Gastrocnemius medialis (tissue), 4 donors: ENCODE results near the gene KISS1R.

Experiments used
- CTCF ChIP-seq, 5 experiments: fragments of 450-650 bp in 3 of 5; fragments of 200-600 bp in 2 of 5; sonication (generic) in 2 of 5; IDR thresholded peaks in 4 of 5; conservative IDR thresholded peaks in 1 of 5; 1 replicate in 4 of 5; 2 replicates in 1 of 5; pipeline ENCODE4 v1.5.1; 2016 to 2019; ENCODE audit warnings: antibody characterized with exemption in 5 of 5, mild to moderate bottlenecking in 3 of 5, moderate library complexity in 3 of 5
- POLR2A ChIP-seq, 2 donors: fragments of 450-650 bp; IDR thresholded peaks; one replicate each; pipeline ENCODE4 v1.6.1; 2017; ENCODE audit warnings: antibody characterized with exemption in 2 of 2, mild to moderate bottlenecking in 2 of 2, moderate library complexity in 2 of 2

GRCh38 chr19:919199-920050 is 2.3 kb downstream of the KISS1R start:
- TF ChIP-seq CTCF (IDR thresholded peaks at IDR 0.05 in 4 of 5, conservative IDR thresholded peaks at IDR 0.05 in 1 of 5), result no peak
- no peak for TF ChIP-seq POLR2A (IDR thresholded peaks at IDR 0.05)
